AG09309 (cell line): ENCODE data around the gene CCBE1.

Source experiments
- DNase-seq: peaks from one replicate; pipeline ENCODE4 v3.0.0-alpha.2; 2010; ENCODE audit warnings: low read depth
- H3K4me3 ChIP-seq: 2 replicates; pipeline ENCODE4 v1.5.1; 2011; ENCODE audit warnings: mild to moderate bottlenecking, low read depth, low read length, moderate library complexity; ENCODE audit not compliant: control insufficient read depth
- TF ChIP-seq, protein P1 (sequence below): IDR thresholded peaks from 2 replicates; pipeline ENCODE4 v1.5.1; 2011; ENCODE audit warnings: mild to moderate bottlenecking, low read depth, low read length, inconsistent platforms; ENCODE audit not compliant: insufficient read depth, control insufficient read depth; ENCODE audit errors: missing control alignments

CCBE1 gene

DNA sequence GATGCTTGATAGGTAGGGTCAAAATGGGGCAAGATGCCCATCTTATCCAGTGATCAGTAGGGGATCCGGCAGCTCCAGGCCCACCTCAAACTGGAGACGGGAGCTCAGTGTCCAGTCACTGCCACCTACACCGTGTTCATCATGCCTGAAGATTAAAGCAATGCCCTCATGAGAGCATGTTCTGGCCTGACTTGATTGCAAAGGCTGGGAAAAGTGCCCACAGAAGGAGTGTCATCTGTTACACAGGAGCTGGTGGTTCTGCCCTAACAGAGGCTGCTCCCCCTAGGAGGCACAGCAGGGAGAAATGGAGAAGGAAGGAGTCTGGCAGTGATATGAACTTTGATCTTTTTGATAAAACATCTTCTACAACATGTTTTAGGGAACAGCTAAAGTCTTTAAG, 92.3 kb downstream of the CCBE1 start:
- TF ChIP-seq, protein P1, sequence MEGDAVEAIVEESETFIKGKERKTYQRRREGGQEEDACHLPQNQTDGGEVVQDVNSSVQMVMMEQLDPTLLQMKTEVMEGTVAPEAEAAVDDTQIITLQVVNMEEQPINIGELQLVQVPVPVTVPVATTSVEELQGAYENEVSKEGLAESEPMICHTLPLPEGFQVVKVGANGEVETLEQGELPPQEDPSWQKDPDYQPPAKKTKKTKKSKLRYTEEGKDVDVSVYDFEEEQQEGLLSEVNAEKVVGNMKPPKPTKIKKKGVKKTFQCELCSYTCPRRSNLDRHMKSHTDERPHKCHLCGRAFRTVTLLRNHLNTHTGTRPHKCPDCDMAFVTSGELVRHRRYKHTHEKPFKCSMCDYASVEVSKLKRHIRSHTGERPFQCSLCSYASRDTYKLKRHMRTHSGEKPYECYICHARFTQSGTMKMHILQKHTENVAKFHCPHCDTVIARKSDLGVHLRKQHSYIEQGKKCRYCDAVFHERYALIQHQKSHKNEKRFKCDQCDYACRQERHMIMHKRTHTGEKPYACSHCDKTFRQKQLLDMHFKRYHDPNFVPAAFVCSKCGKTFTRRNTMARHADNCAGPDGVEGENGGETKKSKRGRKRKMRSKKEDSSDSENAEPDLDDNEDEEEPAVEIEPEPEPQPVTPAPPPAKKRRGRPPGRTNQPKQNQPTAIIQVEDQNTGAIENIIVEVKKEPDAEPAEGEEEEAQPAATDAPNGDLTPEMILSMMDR: no peak
- no peak for DNase-seq

GRCh38 chr18:59597049-59597448, 100.2 kb downstream of the CCBE1 start:
- TF ChIP-seq, protein P1: no peak
- H3K4me3 ChIP-seq: no peak overlapping the region
- no peak for DNase-seq

More for the DNA sequence above, 92.3 kb downstream of the CCBE1 start:
- H3K4me3 ChIP-seq: no peak overlapping the region

DNA sequence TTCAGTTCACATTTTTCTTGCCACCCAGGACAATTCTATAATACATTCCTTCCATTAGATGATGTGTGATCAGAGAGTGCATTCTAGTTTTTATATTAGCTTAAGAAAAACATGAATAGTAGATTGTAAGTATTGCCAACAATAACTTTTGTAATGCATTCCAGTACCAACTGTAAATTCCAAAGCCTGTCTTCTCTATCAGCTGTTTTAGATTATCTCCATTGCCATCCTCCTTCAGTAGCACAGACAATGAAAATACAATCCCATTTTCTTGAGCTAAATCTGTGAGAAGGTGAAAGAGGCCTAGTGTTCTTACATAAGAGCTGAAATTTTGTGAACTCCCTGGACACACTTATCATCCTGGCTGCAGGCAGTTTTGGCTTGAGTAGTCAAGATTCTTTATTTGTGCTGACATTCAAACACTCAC, 103.9 kb downstream of the CCBE1 start:
- DNase-seq: peak; percentile 92
- H3K4me3 ChIP-seq: no peak overlapping the region
- TF ChIP-seq, protein P1: peak; percentile 21

- DNase-seq: no peak
- H3K4me3 ChIP-seq: no peak overlapping the region
- TF ChIP-seq, protein P1: no peak
These were observed 104.6 kb downstream of the CCBE1 start for GRCh38 chr18:59592624-59593023.

DNA sequence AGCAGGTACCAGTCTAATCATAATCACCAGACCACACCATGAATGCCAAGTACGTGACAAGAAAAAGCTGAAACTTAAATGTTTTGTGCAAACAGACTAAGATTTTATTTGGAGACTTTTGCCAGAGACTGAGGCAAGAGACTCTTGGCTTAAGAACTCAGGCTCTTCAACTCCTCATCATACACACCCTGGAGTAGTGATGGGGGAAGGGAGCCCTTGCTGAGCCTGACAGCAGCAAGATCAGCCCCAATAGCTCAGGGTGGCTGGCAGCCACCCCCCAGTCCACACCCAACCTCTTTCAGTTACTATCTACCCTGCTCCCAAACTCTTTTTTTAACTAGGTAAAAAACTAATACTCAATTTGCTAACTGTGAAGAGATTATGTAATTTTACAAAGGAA, 114.8 kb downstream of the CCBE1 start:
- no peak for DNase-seq
- TF ChIP-seq, protein P1: no peak
- no peak overlapping the region for H3K4me3 ChIP-seq

DNA sequence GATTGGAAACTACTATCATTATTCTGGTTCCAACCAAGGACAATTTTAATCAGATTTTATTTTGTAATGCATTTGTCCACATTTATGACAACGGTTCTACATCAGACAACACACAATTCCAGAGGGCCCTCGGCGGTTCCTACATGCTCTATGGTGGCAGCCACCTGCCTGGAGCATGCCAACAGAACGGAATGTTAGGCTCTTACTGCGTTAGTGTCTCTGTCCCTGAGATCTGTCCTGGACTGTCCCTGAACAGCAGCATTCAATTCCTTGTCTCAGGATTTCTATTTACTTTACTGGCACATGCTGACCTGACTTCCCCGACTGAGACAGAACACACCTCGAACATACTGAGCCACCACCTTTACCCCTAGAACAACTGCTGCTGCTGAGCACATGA, 117.7 kb downstream of the CCBE1 start:
- H3K4me3 ChIP-seq: no peak overlapping the region
- TF ChIP-seq, protein P1: no peak
- no peak for DNase-seq

GRCh38 chr18:59577386-59577655, 119.9 kb downstream of the CCBE1 start:
- no peak for DNase-seq
- H3K4me3 ChIP-seq: no peak overlapping the region
- TF ChIP-seq, protein P1: no peak
